ENCODE data around the gene RPL3. TPM values are rescaled to one million over a fixed set of nuclear protein-coding genes. Genes with fewer than 3 reads are reported as not detected.
A peak's percentile ranks its signal among the peaks of the same experiment; 100 is the strongest.

RPL3 gene
- total RNA-seq, 1 experiment from 2014 or later = 2,830 TPM

- no peak overlapping the region for H3K4me3 Mint-ChIP-seq
- Histone ChIP-seq H4K8ac (replicated peaks; ENCODE audit: insufficient read length, low read depth, low read length) (no peak overlapping the region), H4K5ac (ENCODE audit: insufficient read length, low read depth, low read length) (no peak overlapping the region), H2AFZ (ENCODE audit: low read length) (no peak overlapping the region), H3T11ph (ENCODE audit: low read length) (no peak overlapping the region), H2BK15ac (ENCODE audit: low read depth, low read length) (no peak overlapping the region), H3K23me2 (ENCODE audit: insufficient read length, low read depth, low read length, poor library complexity, severe bottlenecking) (no peaks in the 10 kb centered on the region), H3K9me3 (ENCODE audit: control insufficient read depth, low read depth, low read length) (no peaks in the 10 kb centered on the region), H3K79me1 (ENCODE audit: insufficient read depth, low read depth, low read length, poor library complexity, severe bottlenecking) (no peaks in the 10 kb centered on the region), H2BK12ac (ENCODE audit: insufficient read length, low read depth, low read length) (no peak overlapping the region), H3K14ac (ENCODE audit: insufficient read depth, low read length) (no peak overlapping the region), H2AK5ac (ENCODE audit: insufficient read length, low read length) (no peak overlapping the region), H2BK120ac (ENCODE audit: low read depth, low read length, poor library complexity, severe bottlenecking) (no peak overlapping the region), H4K91ac (ENCODE audit: insufficient read length, low read depth, low read length) (no peak overlapping the region), H2BK20ac (ENCODE audit: low read depth, low read length, poor library complexity, severe bottlenecking) (no peak overlapping the region), H4K20me1 (ENCODE audit: control insufficient read depth, insufficient read depth, insufficient read length) (peaks cover 2% of the 10 kb centered on the region), H3K27me3 (ENCODE audit: insufficient read depth, low read length) (no peaks in the 10 kb centered on the region), H3K9ac (ENCODE audit: extremely low read depth, insufficient read length, low read length) (no peak overlapping the region), H3K79me2 (ENCODE audit: insufficient read depth, low read length) (no peaks in the 10 kb centered on the region), H3K23ac (ENCODE audit: insufficient read length, low read depth, low read length) (no peak overlapping the region), H3K18ac (ENCODE audit: insufficient read length, low read depth, low read length) (no peak overlapping the region), H2BK5ac (ENCODE audit: insufficient read length, low read length) (no peak overlapping the region), H3K27ac (ENCODE audit: insufficient read length, low read depth, low read length) (no peak overlapping the region), H3K56ac (ENCODE audit: insufficient read length, low read depth, low read length) (no peak overlapping the region), H3K4ac (ENCODE audit: low read depth, low read length) (no peak overlapping the region), H3K4me1 (ENCODE audit: insufficient read depth, low read length) (peaks cover 5% of the 10 kb centered on the region; the same call in 1 of the 2 replicates), H3K4me2 (ENCODE audit: insufficient read depth, insufficient read length, low read length) (no peak overlapping the region)
- TF ChIP-seq CTCF (conservative IDR thresholded peaks at IDR 0.05) = no peak
- peaks cover 15% of the 10 kb centered on the region for H3K27me3 Mint-ChIP-seq (ENCODE audit: low read depth)
- peaks cover 7 to 18% (median 10%) of the 10 kb centered on the region in 3 experiments; a peak in 6 of 7 replicates for H3K36me3 Mint-ChIP-seq (ENCODE audit: insufficient read depth in 1 of 3, low read depth in 3 of 3)
- H3K9me3 Mint-ChIP-seq = no peaks in the 10 kb centered on the region
- peak overlapping the region in 2 of 3 experiments; percentile 14 to 36; a peak in 1 of 7 replicates for H3K27ac Mint-ChIP-seq
- WGBS (ENCODE audit: extremely low coverage, insufficient read length, low lambda C conversion rate) = no CpG with 5 or more reads among the region's 12 CpGs
- no peak for DNase-seq
- peaks cover 22 to 35% of the 10 kb centered on the region in 2 experiments for H3K4me1 Mint-ChIP-seq
These were observed 35.7 kb upstream of the RPL3 start for GRCh38 chr22:39355080-39355479.
